Hindlimb muscle (tissue), 1 donor: Measurements from ENCODE around the gene FGGY. TPM values are rescaled to one million over a fixed set of nuclear protein-coding genes. Genes with fewer than 3 reads are reported as not detected.

Experiments used
- DNase-seq: peaks from one replicate; pipeline ENCODE4 v3.0.0-alpha.2; 2013
- polyA plus RNA-seq: library from polyadenylated mRNA; unstranded; fragments of 120-200 nt; gene quantifications from one replicate; pipeline ENCODE4 v1.2.1, GENCODE V29; 2013; ENCODE audit not compliant: insufficient read length

The FGGY gene
- polyA plus RNA-seq, 1 donor: 17.2 TPM

DNA sequence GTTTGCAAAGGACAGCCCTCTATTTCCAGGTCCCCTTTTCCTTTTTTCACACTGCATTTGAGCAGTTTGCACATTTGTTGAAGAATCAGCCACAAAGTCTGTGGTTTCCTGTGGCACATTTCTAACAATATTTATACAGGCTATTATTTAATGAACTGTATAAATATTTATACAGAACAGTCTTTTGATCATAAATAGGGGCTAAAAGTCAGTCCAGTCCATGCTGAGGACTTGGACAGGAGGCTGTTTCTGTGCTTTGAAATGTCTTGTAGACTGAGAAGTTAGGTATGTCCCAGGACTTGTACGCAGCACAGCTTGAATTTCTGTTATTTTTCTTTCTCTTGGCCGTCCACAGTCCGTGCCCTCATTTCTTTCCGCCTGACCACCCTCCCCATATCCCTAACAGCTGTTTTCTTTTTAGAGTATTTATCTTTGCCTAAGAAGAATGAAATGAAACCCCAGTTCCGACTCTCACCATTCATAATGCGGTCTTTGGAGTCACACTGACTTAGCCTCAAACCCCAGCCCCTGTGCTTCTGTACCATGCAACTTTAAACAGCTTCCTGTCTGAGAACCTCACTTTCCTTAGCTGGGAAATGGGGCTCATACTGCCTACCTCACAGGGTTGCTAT is 19.7 kb downstream of the FGGY start:
- DNase-seq: peak; percentile 24

DNA sequence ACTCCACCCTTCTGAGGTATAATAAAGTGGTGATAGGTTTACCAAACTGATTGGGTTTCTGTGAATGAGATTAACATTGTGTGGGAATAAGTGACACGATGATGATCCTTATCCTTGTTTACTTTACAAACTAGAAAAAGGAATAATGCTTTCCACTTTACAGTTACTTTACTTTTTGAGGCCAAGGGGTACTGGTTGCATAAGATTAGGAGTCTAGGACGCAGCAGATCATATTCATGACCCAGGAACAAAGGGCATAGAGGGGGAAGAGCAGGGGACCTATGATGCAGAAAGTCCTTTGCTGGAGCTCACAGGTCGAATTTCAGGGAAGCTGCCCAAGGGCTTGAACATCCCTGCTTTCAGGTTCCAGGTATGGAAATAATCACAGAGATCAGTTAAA is 20.4 kb downstream of the FGGY start:
- DNase-seq: no peak

DNA sequence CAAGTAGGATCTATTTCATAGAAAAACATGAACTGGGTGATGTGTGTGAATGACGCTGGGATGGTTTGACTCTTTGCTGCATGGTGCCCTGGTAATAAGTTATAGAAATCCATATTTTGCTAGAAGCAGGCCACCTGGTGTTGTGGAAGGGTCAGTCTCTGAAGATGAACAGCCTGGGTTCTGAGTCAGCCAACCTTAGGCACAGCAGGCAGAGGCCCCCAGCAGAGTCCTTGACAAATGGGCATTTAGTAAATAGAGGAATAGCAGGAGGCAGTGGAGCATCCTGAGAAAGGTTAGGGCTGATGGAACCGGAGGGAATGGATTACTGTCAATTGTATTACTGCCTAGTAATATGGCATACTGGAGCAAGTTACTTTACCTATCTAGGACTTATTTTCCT is 20.9 kb downstream of the FGGY start:
- DNase-seq: no peak

DNA sequence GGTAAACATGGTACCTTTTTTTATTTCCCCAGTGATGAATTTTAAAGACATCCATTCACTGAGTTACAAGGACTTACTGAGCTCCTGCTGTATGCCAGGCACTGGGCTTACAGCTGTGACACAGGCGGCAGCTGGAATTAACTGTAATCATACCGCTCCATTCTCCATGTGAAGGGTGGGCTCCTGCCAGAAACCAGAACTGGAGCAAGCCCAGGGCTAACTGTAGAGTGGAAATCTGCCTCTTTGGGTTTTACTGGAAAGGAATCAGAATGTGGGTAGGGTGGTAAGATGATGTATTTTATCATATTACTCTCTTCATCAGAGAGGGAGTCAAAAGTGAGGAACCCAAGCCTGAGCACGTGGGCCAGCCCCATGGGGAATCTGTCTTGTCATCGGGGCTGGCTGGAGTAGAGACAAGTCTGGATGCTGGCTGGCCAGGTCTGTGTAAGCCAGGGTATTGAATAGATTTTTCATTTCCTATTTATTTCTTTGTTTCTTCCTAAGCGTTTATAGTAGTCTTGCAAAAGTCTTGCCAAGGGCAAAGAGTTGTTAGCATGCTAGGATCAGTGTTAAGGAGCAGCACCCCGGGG is 21.5 kb downstream of the FGGY start:
- peak; percentile 25 for DNase-seq

DNA sequence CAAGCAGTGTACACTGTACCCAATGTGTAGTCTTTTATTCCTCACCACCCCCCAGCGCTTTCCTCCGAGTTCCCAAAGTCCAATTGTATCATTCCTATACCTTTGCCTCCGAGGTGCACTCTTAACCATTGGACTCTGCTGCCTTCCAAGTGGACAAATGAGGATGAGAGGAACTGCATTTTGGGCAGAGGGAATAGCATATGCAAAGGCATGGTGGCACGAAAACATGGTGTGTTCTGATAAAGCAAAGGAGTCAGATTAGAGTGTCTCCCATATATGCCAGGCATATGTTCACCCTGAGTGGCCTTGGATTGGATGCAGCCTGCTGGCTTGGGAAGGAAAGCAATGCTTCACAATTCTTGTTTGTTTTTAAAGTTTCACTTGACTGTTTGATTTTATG is 25.5 kb downstream of the FGGY start:
- no peak for DNase-seq

DNA sequence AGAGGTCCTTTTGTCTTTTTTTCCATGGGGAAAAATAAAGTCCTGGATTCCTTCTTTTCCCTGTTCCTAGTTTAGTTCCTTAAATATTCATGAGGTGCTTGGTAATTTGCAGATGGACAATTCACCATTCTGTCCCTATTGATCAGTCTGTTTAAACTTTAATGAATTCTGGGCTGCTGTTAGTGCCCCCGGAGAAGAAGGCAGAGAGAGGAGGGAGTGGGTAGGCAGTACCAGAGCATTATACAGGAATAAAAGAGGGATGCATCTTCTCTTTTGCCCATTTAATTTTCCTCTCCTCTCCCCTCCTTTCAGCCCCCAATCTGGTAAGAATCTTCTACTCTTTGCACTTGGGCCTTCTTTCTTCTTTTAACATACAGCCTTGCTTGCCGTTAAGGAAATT is 25.9 kb downstream of the FGGY start:
- no peak for DNase-seq

DNA sequence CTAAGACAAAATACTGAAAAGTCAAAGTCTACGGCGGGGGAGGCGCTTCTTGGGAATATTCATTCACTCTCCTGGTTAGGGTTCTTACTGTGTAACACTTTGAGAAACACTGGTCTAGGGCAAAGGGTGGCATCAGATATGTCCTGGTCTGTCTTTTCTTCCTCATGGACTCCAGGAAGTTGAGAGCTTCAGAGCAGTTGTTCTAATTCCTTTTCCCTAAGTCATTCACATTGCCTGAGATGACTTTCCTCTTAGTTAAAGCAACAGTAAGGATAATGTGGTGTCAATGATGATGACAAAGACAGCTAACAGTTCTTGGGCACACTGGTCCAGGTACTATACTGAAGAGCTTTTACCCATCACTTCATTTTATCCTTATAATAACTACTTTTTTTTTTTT is 27.0 kb downstream of the FGGY start:
- DNase-seq: no peak

DNA sequence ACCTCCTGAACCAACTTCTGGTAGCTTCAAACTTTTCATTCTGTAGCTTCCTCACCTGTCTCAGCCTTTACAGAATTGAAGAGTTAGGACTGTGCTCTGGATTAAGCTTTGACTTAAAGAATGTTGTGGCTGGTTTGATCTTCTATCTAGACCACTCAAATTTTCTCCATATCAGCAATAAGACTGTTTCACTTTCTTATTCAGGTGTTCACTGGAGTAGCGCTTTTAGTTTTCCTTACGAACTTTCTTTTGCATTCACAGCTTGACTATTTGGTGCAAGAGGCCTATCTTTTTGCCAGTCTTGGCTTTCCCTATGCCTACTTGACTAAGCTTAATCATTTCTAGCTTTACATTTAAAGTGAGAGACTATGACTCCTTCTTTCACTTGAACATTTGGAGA is 31.5 kb downstream of the FGGY start:
- DNase-seq: no peak

DNA sequence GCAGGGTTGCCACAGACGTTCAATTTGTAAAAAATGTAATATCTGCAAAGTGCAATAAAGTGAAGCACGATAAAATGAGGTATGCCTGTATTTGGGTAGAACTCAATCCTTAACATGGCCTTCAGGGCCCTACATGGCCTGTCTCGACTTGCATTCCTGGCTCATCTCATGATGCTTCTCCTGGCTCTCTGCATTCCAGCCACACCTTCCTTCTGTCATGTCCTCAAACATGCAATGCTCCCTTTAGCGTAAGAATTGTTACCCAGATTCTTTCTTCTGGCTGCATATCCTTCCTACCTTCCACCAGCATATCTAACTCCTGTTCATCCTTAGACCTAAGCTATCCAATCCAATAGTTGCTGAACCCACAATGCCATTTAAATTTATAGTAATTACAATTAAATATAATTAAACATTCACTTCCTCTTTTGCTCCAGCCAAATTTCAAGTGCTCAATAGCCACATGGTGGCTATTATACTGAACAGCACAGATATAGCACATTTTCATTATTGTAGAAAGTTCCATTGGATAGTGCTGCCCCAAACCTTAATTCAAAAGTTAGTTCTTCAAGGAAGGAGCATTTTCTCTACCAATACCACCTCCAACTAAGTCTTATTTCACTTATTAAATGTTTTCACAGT is 32.6 kb downstream of the FGGY start:
- DNase-seq: no peak

DNA sequence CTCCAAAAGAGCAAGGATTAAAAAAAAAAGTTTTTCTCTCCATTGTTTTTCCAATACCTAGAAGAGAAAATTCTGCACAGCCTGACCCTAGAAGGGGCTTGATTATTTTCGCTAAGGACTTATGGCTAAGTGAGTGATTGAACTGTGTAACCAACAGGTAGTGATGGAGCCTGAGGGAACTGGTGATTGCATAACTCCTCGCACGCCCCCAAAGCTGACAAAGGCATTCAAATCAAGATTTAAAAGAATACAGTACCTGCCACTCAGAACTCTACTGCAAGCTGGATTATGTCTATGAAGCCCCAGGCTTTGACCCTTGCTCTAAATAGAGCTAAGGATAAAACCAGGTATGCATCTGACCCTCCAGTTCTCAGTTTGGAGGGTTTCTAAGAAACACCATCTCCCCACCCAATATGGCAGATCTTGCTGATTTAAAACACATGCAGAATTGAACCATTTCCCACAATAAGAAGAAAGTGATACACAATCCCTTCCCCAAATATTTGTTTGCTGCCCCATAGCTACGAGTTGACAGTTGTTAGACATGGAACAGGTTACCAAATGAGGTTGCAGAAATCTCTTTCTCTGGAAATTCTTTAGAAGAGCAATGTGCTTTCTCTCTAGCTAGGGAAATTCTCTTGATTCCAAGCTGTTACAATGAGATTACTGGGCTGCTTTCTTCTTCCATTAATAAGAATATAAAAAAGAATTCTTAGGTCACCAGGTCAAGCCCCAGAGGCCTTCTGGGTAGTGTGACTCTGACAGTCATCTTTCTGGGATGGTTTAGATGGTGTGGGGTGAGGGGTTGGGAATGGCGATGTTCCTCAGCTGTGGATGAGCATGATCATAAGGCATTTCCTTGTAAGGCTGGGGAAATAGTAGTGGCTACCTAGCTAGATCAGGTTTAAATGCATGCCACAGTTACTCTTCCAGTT is 35.1 kb downstream of the FGGY start:
- no peak for DNase-seq

DNA sequence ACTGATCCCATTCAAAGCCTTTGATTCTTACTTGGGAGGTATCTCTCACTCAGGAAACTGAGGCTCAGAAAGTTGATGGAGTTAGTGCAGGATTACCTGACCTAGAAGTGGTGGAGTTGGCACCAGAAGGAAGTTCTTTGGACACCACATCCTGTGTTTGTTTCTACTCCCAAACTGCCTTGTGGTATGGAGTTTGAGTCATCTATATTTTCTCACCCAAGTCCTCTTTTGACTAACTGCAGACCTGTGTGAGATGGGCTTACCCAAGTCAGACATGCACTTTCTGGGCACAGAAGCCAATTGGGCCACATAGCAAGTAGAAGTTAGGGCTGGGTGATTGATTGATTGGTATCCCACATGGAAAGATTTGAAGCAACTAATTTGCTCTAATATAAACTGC is 36.1 kb downstream of the FGGY start:
- DNase-seq: no peak

DNA sequence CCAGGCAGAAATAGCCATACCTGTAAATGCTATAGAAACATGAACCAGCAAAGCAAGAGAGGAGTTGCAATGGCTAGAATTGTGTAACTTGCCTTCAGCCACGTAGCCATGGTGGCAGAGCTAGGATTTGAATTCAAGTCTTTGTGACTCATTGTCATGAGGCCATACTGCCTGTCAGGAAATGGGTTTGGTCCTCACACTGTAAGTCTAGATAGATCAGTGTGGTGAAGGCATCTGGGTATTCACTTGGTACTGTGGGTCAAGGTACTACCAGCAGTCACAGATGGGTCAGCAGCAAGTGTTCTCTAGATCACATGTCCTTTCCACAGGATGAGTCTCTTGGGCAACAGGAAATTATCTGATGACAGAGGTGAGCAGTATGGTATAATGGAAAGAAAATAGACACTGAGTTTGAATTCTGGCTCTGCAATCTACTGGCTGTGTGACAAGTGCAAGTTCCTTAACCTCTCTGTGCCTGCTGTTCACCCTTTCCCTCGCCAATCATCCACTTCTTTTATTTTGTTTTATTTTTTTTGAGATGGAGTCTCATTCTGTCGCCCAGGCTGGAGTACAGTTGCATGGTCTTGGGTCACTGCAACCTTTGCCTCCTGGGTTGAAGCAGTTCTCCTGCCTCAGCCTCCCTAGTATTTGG is 36.9 kb downstream of the FGGY start:
- no peak for DNase-seq

DNA sequence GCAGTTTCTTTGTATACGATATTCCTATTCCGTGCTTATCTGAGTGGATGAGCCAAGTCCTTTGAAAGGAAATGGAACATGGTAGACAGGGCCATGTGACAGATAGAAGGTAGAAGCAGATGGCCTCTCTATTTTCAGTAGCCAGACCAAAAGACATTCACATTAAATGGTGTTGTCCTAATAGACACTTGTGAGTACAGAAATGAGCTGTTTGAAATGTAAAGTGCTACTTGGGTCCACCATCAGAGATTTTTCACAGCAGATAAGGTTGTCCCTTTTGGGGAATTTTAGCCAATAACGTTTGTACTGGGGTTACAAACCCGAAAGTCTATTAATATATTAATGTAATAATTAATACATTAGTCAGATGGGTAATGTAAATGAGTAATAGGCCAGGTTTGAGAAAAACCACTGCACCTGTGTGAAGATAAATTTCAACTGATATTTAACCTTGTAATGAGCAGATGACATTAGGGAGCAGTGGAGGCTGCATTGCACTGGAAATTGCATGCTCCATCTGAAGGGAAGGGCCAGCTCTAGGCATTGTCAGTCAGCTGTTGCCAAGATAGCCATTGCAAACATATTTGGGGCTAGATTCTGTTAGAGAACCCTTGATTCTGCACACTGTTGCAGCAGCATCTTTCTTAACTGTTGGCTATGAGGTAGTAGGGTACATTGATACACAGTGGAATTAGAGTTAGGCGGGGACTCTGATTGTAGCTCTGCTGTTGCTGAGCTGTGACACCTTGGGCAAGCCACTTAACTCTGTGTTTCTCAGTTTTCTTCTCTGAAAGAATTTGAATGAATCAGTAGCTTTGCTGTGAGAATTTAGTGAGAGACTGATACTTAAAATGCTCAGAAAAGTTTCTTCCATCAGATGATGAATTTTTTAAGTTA is 43.8 kb downstream of the FGGY start:
- no peak for DNase-seq

DNA sequence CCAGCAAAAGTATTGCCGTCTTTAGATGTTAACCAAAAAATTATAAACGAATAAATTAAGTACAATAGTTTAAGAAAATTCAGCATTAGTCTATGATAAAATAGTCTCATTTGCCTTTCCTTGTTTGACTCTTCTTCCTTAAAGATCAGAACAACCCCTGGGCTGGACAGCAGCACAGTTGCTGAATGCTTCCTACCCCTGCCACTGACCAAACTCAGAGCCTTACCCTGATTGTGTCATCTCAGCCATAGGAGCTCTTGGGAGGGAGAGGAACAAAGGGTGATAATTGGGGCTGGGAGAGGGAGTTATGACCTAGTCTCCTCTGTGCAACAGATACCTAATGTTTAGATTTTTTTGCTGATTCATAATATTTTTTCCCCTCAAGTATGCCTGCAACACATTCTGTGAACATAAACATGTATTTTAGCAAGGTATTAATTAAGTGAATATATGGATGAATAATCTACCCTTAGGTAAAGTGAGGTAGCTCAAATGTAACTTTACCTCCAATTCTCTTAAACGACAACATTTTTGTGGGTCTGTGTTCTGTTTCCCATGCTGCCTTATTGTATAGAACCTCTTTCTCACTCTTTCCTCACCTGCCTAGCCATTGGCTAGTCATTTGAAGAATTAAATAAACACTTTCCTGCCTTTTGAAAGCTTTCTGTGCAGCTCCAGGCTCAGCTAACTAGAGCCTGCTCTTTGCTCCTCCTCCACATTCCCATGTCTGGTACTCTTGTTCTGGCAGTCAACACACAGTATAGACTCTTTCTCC is 46.1 kb downstream of the FGGY start:
- no peak for DNase-seq

DNA sequence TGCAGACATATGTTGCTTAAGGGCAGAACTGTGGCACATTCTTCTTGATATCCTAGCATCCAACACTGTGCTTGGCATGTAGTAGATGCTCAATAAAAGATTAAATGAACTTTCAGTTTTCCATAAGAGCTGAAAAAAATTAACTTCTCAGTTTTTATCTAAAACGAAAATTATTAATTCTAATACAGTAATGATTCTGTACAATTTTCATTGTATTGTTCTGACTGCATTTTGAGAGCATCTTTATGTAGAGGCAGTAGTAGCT is 46.6 kb downstream of the FGGY start:
- DNase-seq: no peak

DNA sequence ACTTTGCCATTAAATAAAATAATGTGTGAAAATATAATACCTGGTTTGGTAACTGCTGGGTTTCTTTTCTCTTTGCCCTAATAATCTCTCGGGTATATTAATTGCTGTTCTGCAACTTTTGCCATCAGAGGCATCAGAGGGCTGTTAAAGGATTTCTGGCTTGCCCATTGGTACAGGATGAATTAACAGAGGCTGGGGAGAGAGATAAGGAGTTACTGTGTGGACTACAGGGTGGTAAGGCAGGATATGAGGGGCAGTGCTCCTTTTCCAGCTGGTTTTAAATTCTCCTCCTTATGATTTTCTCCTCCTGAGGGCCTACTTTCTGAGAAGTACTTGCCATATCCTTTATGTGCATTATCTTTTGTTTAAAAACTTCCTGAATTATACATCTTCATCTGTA is 48.3 kb downstream of the FGGY start:
- no peak for DNase-seq

DNA sequence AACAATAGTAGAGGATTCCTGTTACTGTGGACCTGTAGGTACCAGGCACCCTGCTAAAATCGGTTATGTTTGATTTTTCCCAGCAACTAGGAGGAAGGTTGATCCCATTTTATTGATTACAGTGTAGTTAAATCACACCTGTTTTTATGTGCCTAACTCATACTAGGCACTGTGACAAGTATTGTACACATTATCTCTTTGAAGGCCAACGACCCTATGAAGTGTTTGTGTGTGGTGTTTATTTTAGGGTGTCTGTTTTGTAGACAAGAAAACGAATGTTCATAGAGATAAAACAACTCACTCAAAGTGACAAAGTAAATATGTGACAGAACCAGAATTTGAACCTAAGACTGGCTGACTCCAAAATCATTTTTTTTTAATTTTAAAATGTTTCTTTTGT is 49.5 kb downstream of the FGGY start:
- no peak for DNase-seq

DNA sequence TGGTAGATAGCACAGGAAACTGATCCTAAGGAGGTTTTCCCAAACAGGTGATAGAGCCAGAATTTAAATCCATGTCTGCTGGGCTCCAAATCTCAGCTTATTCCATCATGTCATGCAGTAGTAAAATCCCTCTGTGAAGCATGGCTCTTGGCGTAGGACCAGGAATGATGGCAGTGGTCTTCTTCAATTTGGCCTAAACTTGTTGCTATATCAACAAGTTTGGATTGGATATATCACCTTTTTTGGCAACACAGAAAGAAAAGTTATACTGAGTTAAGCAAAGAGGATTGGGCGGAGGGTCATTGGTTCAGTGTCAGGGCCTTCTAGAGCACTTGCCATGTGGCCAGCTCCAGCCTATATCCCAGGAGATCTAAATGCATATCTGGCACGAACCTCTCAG is 52.2 kb downstream of the FGGY start:
- no peak for DNase-seq

DNA sequence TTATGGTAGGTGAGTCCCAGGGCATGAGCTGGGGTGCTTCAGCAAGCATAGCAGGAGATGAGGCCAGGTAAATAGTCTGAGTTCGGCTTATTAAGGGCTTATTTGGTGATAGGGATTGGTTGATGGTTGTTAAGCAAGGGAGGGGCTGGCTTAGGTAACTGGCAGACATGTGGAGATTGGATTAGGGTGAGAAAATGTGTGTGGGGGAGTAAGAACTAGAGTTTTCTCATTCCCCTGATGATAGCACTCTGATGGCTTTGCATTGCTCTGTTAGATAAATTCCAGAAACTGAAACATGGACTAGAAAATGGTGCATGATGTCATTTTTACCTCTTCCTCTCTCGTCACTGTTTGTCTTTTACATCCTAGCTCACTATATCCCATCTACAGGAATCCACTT is 53.6 kb downstream of the FGGY start:
- no peak for DNase-seq

DNA sequence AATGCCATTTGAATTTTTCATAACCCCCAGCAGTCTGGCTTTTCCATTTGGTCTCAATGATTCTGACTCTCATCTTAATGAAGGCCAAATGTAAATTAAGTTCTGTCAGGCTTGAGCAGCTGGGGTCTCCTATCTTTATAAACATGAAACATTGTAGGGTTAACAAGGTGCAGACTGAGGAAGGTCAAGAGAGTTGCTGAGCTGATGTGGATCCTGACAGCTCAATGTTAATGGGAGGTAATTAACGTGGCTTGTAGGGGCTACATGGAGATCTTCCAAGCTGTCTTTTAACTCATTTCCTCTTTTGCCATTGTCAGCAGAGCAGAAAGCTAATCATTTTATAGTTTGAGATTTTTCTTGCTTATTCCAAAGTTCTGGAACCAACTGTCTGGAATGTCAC is 55.2 kb downstream of the FGGY start:
- no peak for DNase-seq

DNA sequence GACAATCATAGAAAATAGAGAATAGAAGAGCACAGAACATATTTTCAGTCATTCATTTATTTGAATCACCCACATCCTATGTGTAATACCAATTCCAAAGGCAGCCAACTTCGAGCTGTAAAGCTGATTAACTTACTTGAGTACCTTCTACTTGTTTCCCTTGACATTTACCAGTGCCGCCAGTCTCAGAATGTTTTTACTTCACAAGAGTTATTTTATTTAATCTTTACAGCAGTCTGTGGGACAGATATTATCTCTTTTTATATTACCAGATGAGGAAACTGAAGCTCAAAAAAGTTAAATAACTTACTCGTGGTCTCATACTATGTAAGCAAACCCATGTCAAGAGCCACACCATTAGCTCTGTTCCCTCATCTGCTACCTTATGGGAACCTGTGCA is 56.6 kb downstream of the FGGY start:
- DNase-seq: no peak
